ENCODE data around the gene SLC35G6.
A peak's percentile ranks its signal among the peaks of the same experiment; 100 is the strongest.
"Not testable (repeated sequence)": the region's sequence is repeated elsewhere in the genome, so short reads cannot be mapped to it uniquely, and the experiment has no call there.

The SLC35G6 gene

DNA sequence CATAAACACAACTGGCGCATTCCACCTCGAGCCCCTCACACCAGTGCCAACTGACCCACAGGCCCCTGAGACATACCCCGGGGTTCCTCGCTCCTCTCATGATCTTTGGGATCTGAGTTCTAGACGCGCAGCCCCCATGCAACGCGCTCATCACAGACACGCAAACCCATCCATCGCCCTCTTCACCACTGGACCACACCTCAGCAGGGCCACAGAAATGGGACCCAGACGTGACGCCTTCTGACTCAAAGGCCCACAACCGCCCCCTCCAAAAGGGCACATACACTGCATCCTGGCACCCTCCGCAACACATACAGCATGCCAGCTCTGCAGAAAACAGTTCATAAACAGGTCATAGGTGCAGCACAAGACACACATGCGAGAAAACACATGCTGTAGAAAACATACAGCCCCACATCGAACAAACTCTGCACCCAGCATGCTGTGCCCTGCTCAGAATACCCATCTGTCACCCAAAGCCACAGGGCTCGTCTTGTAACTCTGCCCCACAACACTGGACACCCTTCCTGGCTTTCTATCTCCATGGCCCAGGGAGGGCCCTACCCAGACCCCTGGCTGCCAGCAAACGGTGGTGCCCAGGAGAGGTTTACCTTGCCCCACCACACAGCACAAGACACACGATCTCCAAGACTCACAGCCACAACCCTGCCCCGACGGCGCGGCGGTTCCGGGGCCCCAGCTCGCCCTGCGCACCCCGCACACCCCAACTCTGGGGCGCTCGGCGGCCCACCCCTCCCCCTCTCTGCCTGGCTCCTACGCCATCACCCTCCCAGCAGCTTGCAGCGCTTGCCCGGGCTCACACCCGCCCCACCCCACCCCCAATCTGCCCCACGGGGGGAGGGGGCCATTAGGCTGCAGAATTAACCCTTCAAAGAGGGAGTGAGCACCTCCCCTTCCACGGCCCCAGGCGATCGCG lies 2.7 kb upstream of the SLC35G6 start:
- DNase-seq (ENCODE audit: low read depth in 2 of 2): peak in 1 of 2 donors; percentile 41

DNA sequence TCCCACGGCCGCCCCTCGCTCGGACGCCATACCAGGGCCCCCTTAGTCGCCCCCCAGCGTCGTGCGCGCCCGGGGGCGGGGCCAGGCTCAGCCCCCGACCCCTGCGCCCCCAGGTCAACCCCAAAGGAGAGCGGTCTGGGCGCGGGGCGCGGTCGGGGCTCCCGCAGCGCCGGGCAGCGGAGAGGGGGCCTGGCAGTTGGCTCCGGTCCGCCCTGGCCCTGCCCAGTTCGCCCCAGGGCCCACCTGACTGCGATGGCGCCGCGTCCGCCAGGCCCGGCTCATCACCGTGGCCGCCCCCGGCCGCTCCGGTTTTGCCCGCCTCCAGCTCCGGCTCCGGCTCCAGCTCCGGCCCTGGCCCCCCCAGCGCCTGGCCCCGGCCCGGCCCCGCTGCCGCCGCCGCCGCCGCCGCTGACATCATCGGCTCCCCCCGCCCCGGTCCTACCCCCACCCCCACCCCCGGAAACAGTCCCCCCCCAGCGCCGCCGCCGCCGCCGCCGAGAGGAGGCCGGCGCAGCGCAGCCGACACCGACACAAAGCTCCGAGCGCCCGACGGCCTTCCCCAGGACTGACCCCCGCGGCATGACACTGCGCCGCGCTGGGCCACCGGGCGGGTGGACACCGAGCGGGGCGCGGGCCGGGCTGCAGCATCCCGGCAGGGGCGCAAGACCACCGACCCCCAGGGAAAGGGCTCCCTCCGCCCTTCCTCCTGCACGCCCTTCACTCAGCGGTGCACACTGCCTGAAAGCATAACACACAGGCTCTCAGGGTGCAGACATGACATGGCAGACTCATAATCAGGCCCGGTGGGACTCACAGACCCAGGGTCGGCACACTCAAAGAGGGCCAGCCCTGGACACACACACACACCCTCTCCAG lies 1.8 kb upstream of the SLC35G6 start, which contains the start of gene ZBTB4:
Gene ZBTB4 (minus strand): TSS at position 419 of the 876 bp plus-strand sequence. CDS start 12,830 bp downstream, outside the sequence.
- peak in 1 of 2 donors; percentile 45 for DNase-seq (ENCODE audit: low read depth in 2 of 2)

DNA sequence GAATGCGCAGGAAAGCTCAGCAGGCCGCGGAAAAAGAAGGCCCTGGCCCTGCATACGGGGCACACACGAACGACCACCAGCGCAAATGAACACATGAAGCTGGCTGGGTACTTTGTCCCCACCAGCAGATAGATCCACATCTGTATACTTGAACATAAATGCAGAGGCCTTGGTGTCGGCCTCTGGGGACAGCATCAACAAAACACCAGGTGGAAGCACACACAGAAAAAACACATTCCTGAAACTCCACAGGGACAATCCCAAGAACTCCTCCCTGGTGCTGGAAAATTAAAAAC lies 1.2 kb upstream of the SLC35G6 start:
- DNase-seq (ENCODE audit: low read depth in 2 of 2): no peak

DNA sequence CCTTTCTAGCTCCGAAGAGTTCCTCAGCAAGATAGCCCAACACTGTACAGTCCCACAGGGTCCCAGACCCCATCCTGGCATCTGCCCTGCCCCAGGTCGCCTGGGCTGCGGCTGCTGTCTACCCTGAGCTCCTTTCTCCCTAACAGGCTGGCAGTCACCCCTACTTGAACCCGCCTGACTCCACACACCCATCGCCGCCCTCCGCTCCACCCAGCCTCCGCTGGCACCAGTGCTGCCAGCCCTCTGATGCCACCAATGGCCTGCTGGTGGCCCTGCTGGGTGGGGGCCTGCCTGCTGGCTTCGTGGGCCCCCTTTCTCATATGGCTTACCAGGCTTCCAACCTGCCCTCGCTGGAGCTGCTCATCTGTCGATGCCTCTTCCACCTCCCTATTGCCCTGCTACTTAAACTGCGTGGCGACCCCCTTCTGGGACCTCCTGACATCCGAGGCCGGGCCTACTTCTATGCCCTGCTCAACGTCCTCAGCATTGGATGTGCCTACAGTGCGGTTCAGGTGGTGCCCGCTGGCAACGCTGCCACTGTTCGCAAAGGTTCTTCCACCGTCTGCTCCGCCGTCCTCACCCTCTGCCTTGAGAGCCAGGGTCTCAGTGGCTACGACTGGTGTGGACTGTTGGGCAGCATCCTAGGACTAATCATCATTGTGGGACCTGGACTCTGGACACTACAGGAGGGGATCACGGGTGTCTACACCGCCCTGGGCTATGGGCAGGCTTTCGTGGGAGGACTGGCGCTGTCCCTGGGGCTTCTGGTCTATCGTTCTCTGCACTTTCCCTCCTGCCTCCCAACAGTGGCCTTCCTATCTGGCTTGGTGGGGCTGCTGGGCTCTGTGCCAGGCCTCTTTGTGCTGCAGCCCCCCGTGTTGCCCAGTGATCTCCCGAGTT lies 846 bp downstream of the SLC35G6 start:
- DNase-seq (ENCODE audit: low read depth in 2 of 2): not testable (repeated sequence)

DNA sequence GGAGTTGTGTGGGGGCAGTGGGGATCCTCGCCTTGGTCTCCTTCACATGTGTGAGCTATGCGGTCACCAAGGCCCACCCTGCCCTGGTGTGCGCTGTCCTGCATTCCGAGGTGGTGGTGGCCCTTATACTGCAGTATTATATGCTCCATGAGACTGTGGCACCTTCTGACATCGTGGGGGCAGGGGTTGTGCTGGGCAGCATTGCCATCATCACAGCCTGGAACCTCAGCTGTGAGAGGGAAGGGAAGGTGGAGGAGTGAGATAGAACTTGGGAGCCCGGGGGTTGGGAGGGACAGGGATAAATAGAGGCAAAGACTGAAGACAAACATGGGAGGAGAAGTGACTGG lies 1.5 kb downstream of the SLC35G6 start:
- not testable (repeated sequence) for DNase-seq (ENCODE audit: low read depth in 2 of 2)

DNA sequence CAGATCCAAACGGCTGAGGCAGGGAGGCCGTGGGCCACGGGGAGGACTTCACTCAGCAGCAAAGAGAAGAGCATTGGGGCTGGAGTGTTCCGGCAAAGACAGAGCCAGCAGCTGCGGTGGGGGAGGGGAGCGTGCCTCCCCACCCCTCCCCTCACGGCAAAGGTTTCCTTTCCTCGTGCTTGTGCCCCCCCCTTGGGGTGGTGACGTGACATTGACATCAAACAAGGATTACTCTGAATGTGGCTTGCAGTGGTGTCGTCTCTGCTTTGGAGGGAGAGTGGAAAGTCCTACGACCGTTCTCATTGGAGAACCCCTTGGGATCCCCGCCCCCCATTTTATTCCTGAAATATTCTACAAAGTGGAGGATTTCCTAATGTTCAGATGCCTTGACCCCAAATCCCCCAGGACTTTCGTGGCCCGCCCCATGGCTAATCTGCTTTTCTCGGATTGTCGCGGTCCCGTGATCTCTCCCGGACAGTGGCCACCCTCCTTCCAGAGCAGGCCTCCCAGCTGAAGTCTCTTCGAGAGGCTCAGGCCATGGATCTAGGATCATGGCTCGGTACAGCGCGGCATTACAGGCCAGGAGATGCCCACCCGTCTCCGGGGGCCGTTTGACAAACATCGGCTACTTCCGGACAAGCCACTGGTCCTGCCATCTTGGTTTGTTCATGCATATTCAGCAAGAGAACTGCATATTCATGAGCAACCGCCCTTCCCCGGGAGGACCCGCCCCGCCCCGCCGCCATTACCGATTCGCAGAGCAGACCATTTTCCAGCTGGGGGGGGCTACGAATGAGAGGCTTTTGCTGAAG lies 2.2 kb downstream of the SLC35G6 start:
- peak; percentile 85 to 87 for DNase-seq (ENCODE audit: low read depth in 2 of 2)

DNA sequence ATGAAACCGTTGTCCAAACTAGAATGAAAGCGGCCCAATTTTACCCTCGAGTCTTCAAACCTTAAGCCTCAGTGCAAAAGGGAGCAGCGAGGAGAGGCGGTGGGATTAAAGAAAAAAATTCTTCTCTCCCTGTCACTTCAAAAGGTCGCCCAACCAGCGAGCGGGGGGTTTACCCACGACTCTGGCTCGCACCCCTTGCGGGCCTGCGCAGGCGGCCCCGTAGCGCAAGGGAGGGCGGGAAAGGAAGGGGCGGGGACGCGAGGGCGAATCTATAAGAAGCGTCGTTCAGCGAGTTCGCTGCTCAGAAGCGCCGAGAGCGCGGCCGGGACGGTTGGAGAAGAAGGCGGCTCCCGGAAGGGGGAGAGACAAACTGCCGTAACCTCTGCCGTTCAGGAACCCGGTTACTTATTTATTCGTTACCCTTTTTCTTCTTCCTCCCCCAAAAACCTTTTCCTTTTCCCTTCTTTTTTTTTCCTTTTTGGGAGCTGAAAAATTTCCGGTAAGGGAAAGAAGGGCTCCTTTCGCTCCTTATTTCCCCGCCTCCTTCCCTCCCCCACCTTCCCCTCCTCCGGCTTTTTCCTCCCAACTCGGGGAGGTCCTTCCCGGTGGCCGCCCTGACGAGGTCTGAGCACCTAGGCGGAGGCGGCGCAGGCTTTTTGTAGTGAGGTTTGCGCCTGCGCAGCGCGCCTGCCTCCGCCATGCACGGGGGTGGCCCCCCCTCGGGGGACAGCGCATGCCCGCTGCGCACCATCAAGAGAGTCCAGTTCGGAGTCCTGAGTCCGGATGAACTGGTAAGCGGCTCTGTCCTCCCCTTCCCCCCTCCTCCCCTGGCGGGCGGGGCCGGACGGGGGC lies 3.0 kb downstream of the SLC35G6 start, which contains the start of gene POLR2A:
Gene POLR2A (plus strand): TSS at position 300 of the 852 bp plus-strand sequence.
- peak; percentile 95 to 97 for DNase-seq (ENCODE audit: low read depth in 2 of 2)

DNA sequence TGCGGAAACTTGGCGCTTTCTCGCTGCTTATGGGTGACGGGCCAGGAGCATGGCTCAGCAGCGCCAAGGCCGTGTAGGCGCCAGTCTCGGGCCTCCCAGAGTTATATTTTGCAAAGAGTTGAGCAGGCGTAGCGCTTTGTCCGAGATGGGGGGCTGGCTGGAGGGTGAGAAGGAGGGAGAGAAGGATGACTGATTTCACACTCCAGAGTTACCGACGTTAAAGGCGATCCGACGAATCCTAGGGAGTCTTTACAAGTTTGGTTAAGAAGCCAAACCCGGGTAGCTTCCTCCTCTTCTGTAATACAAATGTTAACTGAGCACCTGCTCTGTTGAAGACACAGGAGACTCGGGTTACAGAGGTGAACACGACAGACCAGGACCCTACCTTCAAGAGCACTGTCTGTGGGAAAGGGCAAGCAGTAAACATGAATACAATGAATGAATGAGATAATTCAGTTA lies 3.7 kb downstream of the SLC35G6 start:
- DNase-seq (ENCODE audit: low read depth in 2 of 2): no peak

DNA sequence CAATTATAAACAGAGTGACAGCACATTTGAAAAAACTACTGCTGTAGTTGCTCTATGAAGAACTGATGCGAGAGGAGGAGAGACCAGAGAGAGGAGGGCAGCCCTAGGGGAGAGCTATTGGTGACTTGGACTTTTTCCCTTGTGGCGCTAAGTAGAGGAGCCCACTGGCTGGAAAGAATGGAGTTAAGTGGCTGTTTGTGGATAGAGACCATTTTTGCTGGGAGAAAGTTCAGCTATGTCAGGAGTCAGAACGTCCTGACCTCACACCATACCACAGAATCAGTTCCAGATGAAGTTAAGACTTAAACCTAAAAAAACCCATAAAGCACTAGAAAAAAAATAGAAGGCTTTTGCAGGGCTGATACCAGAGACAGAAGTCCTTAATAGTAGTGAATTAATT lies 4.9 kb downstream of the SLC35G6 start:
- DNase-seq (ENCODE audit: low read depth in 2 of 2): no peak

DNA sequence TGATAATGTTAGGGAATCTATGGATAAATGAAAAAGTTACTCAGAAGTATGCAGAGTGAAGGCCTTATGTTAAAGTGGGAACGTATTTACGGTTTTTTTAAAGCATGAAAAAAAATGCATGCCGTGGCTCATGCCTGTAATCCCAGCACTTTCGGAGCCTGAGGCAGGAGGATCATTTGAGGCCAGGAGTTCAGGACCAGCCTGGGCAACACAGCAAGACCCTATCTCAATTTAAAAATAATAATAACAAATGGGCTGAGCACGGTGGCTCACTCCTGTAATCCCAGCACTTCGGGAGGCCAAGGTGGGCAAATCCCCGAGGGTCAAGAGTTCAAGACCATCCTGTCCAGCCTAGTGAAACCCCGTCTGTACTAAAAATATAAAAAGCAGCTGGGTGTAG lies 8.9 kb downstream of the SLC35G6 start:
- no peak for DNase-seq (ENCODE audit: low read depth in 2 of 2)

DNA sequence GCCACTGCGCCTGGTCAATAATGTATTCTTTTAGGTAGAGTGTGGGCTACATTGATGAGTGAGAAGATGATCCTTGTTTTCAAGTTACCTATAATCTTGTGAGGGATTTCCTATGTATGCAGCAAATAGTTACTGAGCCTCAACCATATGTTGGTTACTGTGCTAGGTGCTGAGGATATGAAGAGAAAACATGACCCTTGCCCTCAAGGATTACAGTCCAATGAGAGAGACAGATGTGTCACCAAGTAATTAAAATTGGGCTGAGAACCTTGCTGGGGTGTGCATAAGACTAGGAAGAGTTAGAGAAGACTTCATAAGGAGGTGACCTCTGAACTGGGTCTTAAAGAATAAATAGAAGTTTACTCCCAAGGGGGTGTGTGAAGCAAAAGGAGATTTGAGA lies 10.3 kb downstream of the SLC35G6 start:
- DNase-seq (ENCODE audit: low read depth in 2 of 2): no peak

DNA sequence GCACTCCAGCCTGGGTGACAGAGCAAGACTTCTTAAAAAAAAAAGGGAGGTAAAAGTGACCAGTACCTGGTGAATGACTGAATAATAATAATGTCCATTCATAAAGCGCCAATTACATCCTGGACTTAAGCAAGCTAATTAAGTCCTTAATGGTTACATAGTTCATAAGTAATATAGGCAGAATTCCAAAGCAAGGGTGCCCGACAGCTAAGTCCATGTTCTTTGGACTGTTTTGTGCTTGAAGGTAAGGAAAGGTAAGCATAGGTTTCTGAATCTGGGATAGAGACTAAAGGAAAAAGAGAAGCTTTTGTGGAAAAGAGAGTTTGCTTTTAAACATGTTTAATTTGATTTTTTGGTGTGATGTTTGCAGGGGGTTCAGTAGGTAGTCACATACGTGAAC lies 12.7 kb downstream of the SLC35G6 start:
- DNase-seq (ENCODE audit: low read depth in 2 of 2): no peak

DNA sequence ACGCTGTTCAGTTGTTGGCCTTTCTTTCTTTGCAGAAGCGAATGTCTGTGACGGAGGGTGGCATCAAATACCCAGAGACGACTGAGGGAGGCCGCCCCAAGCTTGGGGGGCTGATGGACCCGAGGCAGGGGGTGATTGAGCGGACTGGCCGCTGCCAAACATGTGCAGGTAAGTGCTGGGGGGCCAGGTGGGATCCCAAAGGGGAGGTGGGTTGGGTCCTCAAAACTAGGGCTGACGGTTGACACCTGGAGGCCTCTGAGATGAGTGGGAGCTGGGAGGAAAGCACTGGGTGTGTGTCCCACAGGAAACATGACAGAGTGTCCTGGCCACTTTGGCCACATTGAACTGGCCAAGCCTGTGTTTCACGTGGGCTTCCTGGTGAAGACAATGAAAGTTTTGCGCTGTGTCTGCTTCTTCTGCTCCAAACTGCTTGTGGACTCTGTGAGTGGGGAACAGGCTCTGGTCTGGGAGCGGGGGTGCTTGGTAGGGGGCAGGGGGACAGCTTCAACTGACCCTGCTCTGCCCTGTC lies 14.7 kb downstream of the SLC35G6 start:
- DNase-seq (ENCODE audit: low read depth in 2 of 2): no peak

DNA sequence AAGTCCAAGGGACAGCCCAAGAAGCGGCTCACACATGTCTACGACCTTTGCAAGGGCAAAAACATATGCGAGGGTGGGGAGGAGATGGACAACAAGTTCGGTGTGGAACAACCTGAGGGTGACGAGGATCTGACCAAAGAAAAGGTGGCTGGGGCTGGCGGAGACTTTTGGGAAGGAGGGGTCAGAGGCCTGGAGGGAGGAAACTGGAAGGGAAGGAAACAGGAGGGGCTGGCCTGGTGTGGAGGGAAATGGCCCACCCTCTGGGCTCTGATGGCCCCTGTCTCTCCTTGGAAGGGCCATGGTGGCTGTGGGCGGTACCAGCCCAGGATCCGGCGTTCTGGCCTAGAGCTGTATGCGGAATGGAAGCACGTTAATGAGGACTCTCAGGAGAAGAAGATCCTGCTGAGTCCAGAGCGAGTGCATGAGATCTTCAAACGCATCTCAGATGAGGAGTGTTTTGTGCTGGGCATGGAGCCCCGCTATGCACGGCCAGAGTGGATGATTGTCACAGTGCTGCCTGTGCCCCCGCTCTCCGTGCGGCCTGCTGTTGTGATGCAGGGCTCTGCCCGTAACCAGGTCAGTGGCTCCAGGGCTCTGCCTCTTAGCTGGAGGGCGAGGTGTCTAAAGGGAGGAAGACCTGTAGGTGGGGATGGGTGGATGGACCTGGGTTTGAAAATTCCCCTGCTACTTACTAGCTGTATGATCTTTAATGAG lies 15.4 kb downstream of the SLC35G6 start:
- DNase-seq (ENCODE audit: low read depth in 2 of 2): no peak

DNA sequence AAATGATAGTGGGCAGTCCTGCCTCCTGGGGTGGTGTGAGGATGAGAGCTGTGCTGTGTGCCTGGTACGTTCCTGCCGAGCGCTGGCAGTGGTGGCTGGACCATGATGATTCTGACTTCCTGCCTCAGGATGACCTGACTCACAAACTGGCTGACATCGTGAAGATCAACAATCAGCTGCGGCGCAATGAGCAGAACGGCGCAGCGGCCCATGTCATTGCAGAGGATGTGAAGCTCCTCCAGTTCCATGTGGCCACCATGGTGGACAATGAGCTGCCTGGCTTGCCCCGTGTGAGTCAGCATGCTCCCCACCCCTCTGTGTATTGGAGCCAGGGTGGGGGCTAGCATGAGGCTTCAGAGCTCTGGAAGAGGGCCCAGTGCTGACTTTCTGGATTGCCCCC lies 16.0 kb downstream of the SLC35G6 start:
- no peak for DNase-seq (ENCODE audit: low read depth in 2 of 2)

DNA sequence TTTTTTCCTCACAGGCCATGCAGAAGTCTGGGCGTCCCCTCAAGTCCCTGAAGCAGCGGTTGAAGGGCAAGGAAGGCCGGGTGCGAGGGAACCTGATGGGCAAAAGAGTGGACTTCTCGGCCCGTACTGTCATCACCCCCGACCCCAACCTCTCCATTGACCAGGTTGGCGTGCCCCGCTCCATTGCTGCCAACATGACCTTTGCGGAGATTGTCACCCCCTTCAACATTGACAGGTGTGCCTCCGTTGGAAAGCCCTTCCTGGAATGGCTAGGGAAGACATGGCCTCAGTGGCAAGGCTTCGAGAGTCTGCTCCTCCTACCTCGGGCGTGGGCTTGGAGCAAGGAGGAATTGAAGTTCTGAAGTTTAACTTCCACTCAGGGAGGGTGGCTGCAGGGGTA lies 16.4 kb downstream of the SLC35G6 start:
- DNase-seq (ENCODE audit: low read depth in 2 of 2): no peak

DNA sequence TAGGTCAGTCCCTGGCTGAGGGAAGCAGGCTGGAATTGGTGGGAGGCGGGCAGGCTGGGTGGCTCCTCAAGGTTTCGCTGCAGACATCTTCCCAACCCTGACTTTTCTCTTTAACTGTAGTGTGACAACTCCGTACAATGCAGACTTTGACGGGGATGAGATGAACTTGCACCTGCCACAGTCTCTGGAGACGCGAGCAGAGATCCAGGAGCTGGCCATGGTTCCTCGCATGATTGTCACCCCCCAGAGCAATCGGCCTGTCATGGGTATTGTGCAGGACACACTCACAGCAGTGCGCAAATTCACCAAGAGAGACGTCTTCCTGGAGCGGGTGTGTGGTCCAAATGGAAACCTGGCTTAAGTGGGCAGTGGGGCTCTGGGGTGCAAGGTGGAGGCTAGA lies 17.9 kb downstream of the SLC35G6 start:
- DNase-seq (ENCODE audit: low read depth in 2 of 2): no peak

DNA sequence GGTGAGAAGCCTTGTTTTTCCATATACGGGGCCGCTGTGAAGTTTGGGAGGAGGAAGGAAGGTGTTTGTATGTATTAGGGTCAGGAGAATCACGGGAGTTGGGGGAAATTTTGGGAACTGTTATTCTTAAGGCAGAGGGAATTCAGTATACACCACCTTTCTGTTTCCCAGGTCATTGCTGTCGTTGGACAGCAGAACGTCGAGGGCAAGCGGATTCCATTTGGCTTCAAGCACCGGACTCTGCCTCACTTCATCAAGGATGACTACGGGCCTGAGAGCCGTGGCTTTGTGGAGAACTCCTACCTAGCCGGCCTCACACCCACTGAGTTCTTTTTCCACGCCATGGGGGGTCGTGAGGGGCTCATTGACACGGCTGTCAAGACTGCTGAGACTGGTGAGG lies 20.5 kb downstream of the SLC35G6 start:
- DNase-seq (ENCODE audit: low read depth in 2 of 2): no peak
